GM12878 (cell line): ENCODE data around the gene CKS1B.

Experiments
- CTCF ChIP-seq, 3 experiments: IDR thresholded peaks in 2 of 3; conservative IDR thresholded peaks in 1 of 3; 2 replicates each; pipeline ENCODE4 v1.5.1; 2011; ENCODE audit warnings: low read depth in 3 of 3, low read length in 3 of 3, mild to moderate bottlenecking in 3 of 3, control low read depth in 2 of 3, moderate library complexity in 2 of 3, inconsistent platforms in 1 of 3, mixed read lengths in 1 of 3; ENCODE audit not compliant: control insufficient read depth in 2 of 3, insufficient read depth in 1 of 3; ENCODE audit errors: extremely low read depth in 1 of 3
- ETV6 ChIP-seq, 2 experiments: fragments of 450-650 bp in 1 of 2; IDR thresholded peaks in 1 of 2; conservative IDR thresholded peaks in 1 of 2; 2 replicates each; pipeline ENCODE4 v1.6.1; 2014; ENCODE audit warnings: antibody characterized with exemption in 1 of 2, borderline replicate concordance in 1 of 2, low read depth in 1 of 2, mild to moderate bottlenecking in 1 of 2, moderate library complexity in 1 of 2
- HCFC1 ChIP-seq: fragments of 150-350 bp; IDR thresholded peaks from 2 replicates; pipeline ENCODE4 v1.6.1; 2014; ENCODE audit warnings: low read length
- MEF2B ChIP-seq: fragments of 450-650 bp; IDR thresholded peaks from 2 replicates; pipeline ENCODE4 v1.6.1; 2018; ENCODE audit warnings: mild to moderate bottlenecking, moderate library complexity; ENCODE audit not compliant: partially characterized antibody, poor library complexity, severe bottlenecking
- POLR2A ChIP-seq: IDR thresholded peaks from 2 replicates; pipeline ENCODE4 v1.6.1; 2011; ENCODE audit warnings: low read depth, mild to moderate bottlenecking, low read length
- SMARCA5 ChIP-seq: fragments of 450-650 bp; IDR thresholded peaks from 2 replicates; pipeline ENCODE4 v1.6.1; 2017; ENCODE audit warnings: mild to moderate bottlenecking
- TBL1XR1 ChIP-seq: IDR thresholded peaks from 2 replicates; pipeline ENCODE4 v1.6.1; 2012; ENCODE audit warnings: low read depth, low read length, improper control_type of control experiment
- YBX1 ChIP-seq: fragments of 450-650 bp; IDR thresholded peaks from 2 replicates; pipeline ENCODE4 v1.6.1; 2016; ENCODE audit warnings: antibody characterized with exemption
- TF ChIP-seq, protein P1 (sequence below): IDR thresholded peaks from 2 replicates; pipeline ENCODE4 v1.6.1; 2011; ENCODE audit warnings: borderline replicate concordance, low read depth, mild to moderate bottlenecking, moderate library complexity, mixed read lengths, low read length; ENCODE audit not compliant: insufficient read depth; ENCODE audit errors: extremely low read length
- TF ChIP-seq, protein P2 (sequence below): fragments of 450-650 bp; IDR thresholded peaks from 2 replicates; pipeline ENCODE4 v1.6.1; 2016; ENCODE audit warnings: mild to moderate bottlenecking, moderate library complexity, borderline replicate concordance

- TF ChIP-seq CTCF (IDR thresholded peaks at IDR 0.05 in 2 of 3, conservative IDR thresholded peaks at IDR 0.05 in 1 of 3; ENCODE audit: control insufficient read depth in 2 of 3, extremely low read depth in 1 of 3, insufficient read depth in 1 of 3, low read depth in 3 of 3, low read length in 3 of 3) (no peak), SMARCA5 (no peak), POLR2A (no peak; the same call in 1 of the 2 replicates), MEF2B (no peak), ETV6 (conservative IDR thresholded peaks at IDR 0.05 in 1 of 2, IDR thresholded peaks at IDR 0.05 in 1 of 2; ENCODE audit: borderline replicate concordance in 1 of 2, low read depth in 1 of 2) (no peak), TBL1XR1 (no peak), YBX1 (no peak), HCFC1 (no peak)
- TF ChIP-seq, protein P1, sequence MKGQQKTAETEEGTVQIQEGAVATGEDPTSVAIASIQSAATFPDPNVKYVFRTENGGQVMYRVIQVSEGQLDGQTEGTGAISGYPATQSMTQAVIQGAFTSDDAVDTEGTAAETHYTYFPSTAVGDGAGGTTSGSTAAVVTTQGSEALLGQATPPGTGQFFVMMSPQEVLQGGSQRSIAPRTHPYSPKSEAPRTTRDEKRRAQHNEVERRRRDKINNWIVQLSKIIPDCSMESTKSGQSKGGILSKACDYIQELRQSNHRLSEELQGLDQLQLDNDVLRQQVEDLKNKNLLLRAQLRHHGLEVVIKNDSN, result no peak
- TF ChIP-seq, protein P2, sequence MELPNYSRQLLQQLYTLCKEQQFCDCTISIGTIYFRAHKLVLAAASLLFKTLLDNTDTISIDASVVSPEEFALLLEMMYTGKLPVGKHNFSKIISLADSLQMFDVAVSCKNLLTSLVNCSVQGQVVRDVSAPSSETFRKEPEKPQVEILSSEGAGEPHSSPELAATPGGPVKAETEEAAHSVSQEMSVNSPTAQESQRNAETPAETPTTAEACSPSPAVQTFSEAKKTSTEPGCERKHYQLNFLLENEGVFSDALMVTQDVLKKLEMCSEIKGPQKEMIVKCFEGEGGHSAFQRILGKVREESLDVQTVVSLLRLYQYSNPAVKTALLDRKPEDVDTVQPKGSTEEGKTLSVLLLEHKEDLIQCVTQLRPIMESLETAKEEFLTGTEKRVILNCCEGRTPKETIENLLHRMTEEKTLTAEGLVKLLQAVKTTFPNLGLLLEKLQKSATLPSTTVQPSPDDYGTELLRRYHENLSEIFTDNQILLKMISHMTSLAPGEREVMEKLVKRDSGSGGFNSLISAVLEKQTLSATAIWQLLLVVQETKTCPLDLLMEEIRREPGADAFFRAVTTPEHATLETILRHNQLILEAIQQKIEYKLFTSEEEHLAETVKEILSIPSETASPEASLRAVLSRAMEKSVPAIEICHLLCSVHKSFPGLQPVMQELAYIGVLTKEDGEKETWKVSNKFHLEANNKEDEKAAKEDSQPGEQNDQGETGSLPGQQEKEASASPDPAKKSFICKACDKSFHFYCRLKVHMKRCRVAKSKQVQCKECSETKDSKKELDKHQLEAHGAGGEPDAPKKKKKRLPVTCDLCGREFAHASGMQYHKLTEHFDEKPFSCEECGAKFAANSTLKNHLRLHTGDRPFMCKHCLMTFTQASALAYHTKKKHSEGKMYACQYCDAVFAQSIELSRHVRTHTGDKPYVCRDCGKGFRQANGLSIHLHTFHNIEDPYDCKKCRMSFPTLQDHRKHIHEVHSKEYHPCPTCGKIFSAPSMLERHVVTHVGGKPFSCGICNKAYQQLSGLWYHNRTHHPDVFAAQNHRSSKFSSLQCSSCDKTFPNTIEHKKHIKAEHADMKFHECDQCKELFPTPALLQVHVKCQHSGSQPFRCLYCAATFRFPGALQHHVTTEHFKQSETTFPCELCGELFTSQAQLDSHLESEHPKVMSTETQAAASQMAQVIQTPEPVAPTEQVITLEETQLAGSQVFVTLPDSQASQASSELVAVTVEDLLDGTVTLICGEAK, result no peak
These were observed 45.1 kb downstream of the CKS1B start for GRCh38 chr1:155019377-155020245.
